Non-pigmented ciliary epithelial cell (primary cell): ENCODE results near the gene CTDSPL.

Experiments used
- DNase-seq: peaks from one replicate; pipeline ENCODE4 v3.0.0-alpha.2; 2010; ENCODE audit warnings: low read depth

The CTDSPL gene

GRCh38 chr3:37916685-37917084 lies 55.0 kb downstream of the CTDSPL start:
- no peak for DNase-seq

DNA sequence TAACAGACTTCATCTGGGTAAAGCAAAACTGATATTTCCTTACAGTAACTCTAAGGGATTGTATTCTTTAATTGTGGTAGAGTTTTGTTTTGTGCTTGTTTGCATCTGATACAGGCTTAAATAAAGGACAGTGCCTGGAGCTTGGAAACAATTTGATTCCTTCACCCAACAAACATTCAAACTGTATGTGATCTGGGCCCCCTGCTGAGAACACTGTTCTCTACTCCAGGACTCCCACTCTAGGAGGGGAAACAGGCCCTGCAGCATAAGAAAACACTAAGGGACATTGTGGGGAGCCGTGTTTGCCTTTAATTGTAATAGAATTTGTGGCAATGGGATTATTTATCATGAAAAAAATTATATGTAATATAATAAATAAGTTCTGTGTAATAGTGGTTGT lies 56.9 kb downstream of the CTDSPL start:
- no peak for DNase-seq

- DNase-seq, result no peak
Observed at GRCh38 chr3:37920156-37920699, 58.5 kb downstream of the CTDSPL start.

- DNase-seq, result no peak
Observed at GRCh38 chr3:37921025-37921424, 59.3 kb downstream of the CTDSPL start.

DNA sequence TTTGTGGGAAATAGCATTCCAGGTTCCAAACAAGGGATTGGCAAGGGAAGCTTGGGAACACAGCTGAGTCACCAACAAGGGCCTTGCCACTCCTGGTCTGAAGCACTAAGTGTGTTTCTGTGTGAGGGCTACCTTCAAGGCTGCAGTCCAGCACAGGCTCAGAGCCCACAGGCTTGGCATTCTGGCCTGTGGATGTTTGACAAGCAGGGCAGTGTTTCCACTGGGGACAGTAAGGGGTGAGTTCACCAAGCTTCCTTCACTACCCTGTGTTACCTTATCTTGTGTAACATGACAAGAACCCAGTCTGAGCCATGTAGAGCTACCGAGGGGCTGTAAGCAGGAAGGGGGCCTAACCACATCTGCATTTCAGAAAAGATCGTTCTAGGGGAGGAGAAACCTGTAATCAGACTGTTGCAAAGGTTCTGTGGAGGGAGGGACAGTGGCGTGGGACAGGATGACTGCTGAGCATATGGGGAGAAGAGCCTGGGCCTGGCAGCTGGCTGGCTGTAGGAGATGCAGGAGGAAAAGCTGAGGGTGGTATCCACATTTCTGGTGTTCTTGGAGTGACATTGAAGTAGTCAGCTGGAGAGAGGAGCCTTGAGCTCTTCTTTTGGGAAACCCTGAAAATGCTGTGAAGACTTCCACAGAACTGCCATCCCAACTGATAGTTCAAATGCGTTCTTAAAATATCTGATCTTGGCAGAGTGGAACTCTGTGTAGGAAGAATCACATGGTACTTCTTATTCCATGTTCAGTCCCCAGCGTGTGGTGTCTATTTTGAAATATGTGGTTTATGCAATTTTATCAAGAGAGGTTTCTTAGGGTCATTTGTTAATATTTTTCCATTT lies 61.3 kb downstream of the CTDSPL start:
- DNase-seq, result no peak

DNA sequence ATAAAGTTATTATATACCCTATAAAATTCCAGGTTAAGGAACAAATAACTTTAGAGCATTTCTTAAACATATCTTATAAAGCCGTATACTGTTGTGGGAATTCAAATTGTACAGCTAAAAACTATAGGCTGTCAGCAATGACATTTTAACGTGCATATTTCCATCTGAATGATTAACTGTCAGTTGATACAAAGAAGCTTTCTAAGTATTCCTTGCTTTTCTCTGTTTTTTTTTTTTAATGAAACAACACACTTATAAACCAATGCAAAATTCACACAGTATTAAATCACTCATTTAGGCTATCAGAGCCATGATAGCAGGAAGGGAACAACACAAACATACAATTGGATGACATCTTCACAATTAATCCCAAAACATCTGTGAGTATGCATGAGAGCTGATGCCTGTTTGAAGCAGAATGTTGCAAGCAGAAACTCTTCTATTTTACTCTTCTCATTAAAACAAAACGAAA lies 61.9 kb downstream of the CTDSPL start:
- no peak for DNase-seq

DNA sequence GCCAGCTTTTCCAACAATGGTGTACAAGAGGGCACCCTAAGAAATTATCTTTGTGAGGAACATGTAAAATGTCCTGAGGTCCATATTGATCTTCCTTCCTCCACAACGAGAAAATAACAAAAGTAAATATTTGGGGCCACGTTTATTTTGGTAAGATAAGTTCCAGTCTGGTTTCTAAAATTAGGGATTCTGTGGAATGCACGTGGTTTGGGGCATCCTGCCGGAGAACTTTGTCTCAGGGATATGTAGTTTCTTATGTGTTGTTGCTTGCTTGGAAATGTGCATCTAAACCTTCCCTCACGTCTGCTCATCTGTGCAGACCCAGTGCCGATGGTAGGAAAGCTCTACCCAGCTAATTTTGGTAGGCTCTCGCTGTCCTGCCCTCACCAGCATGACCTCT lies 62.8 kb downstream of the CTDSPL start:
- no peak for DNase-seq

DNA sequence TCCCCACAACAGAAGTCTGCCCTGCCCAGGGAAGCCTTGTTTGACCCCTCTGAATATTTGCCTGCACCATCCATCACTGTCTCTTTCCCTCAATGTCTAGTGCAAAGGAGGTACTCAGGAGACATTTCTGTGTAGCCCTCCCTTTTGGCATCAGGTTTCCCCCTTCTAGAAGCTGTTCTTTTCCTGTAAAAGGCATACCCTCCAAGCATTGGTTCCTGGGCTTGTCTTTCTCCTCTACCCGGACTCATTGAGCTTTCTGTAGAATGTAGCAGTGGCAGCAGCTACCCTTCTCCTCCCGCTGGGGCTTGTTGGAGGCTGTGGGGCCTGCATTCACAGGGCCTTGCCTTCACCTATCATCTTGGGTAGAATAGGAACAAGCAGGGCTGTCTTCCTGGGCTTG lies 63.5 kb downstream of the CTDSPL start:
- DNase-seq, result no peak

DNA sequence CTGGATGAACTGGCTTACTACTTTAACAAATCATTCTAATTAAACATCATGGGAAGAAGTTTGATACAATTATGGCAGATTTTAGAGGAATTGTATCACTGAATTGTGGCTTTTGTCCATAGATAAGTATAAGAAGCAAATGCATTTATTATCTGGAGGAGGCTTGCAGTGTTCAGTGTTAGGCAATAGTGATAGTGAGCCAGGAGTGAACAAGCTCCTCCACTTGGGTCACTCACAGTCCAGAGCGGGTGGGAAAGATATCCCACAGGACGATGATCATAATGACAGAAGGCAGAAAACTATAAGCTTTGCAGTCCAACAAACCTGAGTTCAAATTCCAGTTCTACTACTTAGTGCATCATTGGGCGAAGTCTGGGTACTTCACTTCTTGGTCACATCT lies 64.9 kb downstream of the CTDSPL start:
- DNase-seq, result no peak

DNA sequence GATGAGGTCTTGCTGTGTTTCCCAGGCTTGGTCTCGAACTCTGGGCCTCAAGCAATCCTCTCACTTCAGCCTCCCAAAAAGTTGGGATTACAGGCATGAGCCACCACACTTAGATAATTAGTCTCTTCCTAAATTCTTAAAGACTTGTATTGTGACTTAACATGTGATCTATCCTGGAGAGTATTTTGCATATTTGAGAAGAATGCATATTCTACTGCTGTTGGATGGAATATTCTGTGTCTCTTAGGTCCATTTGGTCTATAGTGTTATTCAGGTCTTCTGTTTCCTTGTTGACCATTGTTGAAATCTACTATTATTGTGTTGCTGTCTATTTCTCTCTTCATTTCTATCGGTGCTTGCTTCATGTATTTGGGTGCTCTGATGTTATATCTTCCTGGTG lies 68.8 kb downstream of the CTDSPL start:
- DNase-seq, result no peak

GRCh38 chr3:37932505-37932904 lies 70.8 kb downstream of the CTDSPL start:
- no peak for DNase-seq

DNA sequence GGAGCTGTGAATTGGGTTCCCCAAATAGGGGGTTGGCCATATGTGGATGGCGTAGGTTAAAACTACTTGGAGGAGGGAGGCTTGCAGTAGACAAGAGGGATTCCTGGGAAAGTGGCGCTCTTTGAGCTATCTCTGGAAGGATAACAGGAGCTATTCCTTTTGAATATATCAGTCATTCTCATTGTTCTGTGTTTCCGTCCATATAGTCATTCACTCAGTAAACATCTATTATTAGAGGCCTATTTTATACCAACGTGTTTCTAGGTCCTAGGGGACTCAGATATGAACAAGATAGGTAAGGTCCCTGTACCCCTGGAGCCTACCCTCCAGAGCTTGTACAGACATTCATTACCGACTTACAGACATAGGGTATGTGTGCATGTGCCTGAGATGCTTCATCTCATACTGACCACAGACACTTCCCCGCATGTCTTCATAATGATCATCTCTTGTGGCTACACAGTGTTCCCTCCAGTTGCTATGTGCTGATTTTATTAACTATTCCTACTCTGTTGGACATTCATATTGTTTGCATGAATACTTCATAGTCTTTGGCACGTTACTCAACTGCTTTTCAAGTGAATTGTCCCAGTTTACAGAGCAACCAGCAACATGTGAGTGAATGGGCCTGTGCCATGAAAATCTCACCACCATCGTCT lies 73.1 kb downstream of the CTDSPL start:
- no peak for DNase-seq

- no peak for DNase-seq
Observed at GRCh38 chr3:37935290-37935668, 73.6 kb downstream of the CTDSPL start.

DNA sequence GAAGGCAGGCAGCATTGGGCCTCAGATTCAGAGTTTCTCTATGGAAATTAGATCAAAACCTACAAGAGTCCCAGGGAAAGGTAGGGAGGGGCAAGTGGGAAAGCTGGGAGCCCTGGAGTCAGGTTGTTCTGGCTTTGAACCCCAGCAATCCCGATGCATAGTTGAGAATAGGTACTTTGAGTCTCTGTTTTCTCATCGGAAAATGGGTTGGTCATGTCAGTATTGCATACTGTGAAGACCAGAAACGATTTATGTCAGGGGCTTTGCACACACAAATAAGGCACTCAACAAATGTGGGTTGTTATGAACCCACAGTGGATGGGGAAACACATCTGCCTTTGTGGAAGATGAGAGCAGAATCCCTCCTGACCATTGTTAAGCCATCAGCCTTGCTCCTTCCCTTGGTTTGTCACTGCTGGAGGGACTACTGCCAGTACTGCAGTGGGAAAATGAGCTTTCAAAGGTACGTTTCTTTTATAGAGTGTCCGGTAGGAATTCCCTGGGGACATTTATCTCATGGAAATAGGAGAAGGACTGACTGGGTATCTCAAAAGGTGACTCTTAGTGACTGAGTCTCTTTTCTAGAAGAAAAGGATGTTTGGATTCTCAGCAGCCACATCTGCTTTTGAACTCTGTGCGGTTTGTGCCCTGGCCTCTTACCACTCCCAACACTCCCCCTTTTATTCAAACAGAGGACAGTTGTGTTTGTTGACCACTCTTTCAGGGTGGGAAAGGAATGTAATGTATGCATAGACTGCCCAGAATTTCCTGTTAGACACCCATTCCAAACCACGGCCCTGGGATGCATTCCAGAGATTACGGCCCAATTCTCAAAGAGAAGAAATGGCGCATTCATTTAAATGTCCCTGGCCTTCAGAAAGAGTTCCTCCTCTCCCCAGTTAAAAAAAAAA lies 74.3 kb downstream of the CTDSPL start:
- DNase-seq, result peak; percentile 89

GRCh38 chr3:37937156-37937555 lies 75.5 kb downstream of the CTDSPL start:
- no peak for DNase-seq

GRCh38 chr3:37938011-37938410 lies 76.3 kb downstream of the CTDSPL start:
- no peak for DNase-seq

GRCh38 chr3:37940242-37940908 lies 78.7 kb downstream of the CTDSPL start:
- no peak for DNase-seq

DNA sequence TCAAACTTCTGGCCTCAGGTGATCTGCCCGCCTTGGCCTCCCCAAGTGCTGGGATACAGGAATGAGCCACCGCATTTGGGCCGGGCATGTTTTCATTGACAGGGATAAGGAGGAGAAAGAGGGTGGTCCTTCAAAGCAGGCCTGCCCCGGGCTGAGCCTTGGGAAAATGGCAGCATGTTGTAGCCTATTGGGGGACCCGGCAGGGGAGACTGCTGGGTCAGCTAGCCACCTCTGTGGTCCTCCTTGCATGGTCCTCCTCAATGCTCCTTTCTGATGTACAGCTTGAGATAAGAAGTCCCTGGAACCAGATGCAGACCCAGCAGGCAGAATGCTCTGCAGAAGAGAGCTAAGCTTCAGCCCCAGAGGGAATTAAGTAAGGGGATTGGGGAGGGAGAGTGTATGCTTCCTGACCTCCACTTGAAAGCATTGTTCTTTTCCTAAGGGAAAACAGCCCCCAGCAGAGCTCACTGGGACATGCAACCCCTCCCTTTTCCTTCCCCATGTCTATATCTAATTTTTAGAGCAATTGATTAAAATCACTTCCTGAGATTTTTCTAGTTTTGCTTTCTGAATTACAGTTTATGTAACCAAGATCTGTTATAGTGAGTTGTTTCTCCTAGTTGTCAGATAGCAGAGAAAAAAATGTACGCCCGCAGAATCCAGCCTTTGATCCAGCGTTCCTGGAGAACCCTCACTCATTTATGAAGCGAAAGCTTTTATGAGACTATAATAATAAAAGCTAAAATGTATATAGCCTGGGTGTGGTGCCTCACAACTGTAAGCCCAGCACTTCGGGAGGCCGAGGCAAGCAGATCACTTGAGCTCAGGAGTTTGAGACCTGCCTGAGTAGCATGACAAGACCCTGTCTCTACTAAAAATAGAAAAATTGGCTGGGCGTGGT lies 80.2 kb downstream of the CTDSPL start:
- no peak for DNase-seq

- DNase-seq, result no peak
Observed at GRCh38 chr3:37942646-37943045, 81.0 kb downstream of the CTDSPL start.

DNA sequence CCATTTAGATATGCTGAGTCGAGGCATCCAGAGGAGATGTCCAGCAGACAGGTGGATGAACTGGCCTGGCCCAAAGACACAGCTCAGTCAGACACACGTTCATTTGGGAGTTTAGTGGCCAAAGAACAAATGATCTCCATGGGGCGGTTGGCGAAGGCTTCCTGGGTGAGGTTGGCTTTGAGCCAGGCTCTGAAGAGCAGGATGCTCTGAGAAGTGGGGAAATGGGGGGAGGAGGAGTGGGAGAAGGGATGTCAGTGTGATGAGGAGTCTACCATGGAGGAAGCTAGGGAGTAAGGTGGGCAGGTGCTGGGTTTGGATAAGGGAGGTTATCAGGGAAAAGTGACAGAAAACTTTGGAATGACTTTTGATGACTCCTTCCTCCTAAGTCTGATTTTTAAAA lies 81.4 kb downstream of the CTDSPL start:
- no peak for DNase-seq
